G401.6 (cell line): ENCODE measurements around the gene PYGB.
"Not testable (repeated sequence)": the region's sequence is repeated elsewhere in the genome, so short reads cannot be mapped to it uniquely, and the experiment has no call there.

ENCODE experiments used
- FAIRE-seq: peaks from 2 replicates; lab custom pipeline; 2012; peaks lifted over from hg19 to GRCh38; lab: Jason Lieb, UNC

Gene PYGB

DNA sequence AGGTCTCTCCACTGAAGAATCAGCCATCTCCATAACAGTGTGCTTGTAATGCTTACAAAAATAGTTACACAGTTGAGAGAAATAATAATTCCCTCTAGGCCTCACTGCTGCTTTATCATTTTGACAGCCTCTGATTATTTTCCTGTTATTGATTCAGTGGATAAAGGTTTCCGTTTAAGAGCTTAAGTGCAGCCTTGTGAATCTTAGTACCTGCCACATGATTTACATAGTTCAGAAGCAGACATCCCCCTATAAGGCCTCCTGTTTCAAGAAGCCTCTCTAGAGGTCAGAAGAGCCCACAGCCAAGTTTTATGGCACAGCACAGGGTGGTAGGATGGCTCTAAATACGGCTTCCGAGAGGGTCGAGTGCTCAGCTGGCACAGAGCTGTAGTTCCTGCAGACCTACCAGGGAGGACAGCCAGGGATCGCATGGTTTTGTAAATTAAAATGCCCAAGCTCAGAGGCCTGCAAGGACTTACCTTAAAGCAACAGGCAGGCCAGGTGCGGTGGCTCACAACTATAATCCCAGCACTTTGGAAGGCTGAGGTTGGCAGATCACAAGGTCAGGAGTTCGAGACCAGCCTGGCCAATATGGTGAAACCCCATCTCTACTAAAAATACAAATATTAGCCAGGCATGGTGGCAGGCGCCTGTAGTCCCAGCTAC is 17.6 kb upstream of the PYGB start:
- FAIRE-seq, result no peak

- no peak for FAIRE-seq
Measured at GRCh38 chr20:25233016-25233772, 14.7 kb upstream of the PYGB start.

DNA sequence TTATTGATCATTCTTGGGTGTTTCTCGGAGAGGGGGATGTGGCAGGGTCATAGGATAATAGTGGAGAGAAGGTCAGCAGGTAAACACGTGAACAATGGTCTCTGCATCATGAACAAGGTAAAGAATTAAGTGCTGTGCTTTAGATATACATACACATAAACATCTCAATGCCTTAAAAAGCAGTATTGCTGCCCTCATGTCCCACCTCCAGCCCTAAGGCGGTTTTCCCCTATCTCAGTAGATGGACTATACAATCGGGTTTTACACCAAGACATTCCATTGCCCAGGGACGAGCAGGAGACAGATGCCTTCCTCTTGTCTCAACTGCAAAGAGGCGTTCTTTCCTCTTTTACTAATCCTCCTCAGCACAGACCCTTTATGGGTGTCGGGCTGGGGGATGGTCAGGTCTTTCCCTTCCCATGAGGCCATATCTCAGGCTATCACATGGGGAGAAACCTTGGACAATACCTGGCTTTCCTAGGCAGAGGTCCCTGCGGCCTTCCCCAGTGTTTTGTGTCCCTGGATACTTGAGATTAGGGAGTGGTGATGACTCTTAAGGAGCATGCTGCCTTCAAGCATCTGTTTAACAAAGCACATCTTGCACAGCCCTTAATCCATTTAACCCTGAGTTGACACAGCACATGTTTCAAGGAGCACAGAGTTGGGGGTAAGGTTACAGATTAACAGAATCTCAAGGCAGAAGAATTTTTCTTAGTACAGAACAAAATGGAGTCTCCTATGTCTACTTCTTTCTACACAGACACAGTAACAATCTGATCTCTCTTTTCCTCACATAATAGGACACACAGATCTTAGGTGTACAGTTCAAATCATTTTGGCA is 13.7 kb upstream of the PYGB start:
- FAIRE-seq, result not testable (repeated sequence)

DNA sequence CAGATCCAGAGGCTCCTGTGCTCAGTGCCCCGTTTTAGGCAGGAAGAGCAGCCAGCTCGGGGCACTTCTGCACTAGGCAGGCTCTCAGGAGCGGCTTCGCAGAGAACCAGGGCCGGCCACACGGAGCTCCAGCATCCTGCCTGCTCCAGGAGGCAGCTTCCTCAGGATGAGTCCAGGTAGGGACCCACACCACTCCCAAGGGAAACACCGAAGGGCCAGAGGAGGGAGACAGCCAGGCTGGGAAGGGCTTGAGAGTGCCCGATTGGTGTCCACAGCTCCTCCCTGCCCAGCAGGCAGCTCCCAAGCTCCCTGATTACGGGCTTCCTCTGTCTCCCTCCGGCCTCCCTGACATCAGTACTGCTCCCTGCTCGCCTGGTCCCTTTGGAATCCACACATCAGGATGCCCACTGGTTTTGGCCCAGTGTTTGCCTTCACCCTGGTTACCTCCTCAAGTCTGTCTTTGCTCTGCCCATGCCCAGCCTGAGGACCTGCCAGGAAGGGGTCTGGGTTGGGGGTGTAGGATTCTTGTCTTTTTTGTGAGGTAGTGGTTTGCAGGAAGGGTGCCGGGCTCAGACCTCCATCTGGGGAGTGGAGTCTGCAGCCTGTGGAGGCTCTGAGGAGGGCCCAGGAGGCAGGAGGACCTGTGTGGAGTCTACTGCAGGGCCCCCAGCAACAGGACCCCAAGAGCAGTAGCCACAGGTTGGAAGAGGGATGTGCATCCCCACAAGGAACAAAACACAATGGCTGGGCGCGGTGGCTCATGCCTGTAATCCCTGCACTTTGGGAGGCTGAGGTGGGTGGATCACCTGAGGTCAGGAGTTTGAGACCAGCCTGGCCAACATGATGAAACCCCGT is 11.2 kb upstream of the PYGB start:
- no peak for FAIRE-seq

GRCh38 chr20:25237610-25238318 is 10.1 kb upstream of the PYGB start:
- no peak for FAIRE-seq

- FAIRE-seq, result no peak
Measured at GRCh38 chr20:25238319-25239037, 9.4 kb upstream of the PYGB start.

DNA sequence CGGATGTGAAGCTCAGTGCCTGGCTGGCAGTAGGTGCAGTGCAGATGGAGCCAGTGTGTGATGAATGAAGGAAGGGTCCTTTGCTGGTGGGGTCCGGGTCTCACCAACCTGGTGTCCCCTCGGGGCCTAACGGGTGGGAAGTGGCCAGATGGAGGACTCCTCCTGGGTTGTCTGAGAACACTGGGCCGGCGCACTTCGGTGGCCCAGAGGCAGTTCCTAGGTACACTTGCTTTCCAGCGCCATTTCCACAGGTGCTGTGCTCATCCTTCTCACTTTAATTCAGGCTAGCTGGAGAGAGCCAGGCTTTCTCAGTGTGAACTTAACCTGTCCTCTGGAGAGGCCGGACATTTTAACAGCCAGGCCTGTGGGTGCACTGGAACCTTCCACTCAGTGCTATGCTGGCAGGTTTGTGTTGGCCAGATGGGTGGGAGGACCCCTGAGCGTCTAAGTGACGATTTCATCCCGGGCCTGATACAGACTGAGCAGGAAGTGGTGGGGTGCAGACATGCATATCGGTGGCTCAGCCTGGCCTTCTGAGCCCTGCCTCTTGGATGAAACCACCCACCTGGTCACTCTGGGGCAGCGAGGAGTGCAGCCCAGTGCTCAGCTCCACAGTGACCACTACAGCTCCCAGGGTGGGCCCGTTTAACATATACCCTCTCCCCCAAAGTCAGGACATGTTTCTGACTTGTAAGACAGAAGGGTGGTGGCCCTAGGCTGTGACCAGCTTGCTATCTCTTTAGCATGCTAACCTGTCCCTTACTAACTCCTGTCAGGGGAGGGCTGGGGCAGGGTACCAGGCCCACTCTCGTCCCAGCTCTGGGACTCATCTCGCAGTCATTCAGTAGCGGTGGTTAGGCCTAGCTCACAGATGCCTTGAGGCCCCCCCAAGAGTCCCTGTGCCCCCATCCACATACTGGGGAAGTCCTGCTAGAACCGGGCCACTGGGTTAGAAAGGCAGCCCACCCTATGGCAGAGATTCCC is 8.2 kb upstream of the PYGB start:
- FAIRE-seq, result no peak

- FAIRE-seq, result not testable (repeated sequence)
Measured at GRCh38 chr20:25240851-25241658, 6.8 kb upstream of the PYGB start.

DNA sequence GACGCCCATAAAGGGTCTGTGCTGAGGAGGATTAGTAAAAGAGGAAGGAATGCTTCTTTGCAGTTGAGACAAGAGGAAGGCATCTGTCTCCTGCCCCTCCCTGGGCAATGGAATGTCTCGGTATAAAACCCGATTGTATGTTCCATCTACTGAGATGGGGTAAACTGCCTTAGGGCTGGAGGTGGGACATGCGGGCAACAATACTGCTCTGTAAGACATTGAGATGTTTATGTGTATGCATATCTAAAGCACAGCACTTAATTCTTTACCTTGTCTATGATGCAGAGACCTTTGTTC is 6.3 kb upstream of the PYGB start:
- FAIRE-seq, result not testable (repeated sequence)

DNA sequence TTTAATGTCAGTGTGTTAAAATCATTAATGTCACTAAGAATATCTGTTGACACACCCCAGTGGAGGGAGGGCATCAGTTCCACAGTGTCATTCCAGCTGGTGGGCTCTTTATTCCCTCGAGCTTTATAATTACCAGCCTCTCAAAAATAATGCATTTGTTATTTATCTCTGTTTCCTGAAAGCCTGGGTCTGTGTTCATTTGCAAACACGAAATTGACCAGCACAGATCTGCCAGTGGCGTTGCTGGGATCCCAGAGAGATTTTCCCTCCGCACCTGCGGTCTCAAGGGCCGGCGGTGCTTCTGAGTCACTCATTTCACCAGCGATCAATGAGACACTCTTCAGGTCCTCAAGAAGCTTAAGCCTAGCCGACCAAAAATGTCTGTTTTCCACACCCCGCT is 5.7 kb upstream of the PYGB start:
- FAIRE-seq, result no peak

DNA sequence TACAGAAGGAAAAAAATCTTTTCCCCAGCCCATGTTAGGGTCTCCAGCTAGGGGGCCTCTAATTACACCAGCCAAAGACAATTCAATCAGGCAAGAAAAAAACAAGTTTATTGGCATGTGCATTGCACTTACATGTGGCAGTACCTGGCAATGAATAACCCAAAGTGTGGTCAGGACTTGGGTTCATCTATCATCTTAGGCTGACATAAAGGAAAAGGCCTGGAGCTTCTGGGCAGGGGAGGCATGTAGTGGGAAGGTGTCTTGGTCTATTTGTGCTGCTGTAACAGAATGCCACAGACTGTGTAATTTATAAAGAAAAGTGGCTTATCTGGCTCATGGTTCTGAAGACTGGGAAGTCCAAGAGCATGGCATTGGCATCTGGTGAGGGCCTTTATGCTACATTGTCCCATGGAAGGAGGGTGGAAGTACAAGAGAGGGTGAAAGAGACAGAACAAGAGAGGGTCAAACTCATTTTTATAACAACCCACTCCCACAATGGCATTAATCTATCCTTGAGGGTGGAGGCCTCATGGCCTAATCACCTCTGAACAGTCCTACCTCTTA is 4.4 kb upstream of the PYGB start:
- FAIRE-seq, result no peak

DNA sequence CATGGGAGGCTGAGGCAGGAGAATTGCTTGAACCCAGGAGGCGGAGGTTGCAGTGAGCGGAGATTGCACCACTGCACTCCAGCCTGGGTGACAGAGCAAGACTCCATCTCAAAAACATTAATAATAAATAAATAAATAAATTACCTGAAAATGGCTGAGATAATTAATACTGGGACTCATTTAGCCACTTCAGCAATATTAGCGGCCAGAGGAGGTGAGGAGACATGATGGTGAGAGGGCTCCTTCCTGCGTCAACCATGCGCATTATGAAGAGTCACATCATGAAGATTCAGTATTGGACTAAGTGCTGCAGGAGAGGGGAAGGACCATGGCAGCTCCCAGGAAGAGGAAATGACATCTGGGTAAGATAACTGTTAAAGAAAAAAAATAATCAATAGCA is 2.9 kb upstream of the PYGB start:
- FAIRE-seq, result no peak

DNA sequence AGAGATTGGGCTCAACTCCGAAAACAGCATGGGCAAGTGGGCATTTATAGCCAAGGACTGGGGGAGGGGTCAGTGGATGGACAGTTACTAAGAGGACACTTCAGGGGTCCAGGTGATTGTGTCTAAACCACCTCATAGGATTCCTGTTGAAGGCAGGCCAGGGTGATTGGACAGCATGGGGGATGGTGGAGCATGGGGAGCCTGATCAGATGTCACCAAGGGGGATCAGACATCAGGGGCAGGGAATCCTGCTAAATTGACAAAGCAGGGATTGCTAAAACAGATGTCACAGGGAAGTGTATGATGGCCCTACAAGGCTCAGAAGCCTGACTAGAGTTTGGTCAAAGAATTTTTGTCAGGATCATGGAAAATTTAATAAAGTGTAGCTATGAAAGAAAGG is 2.4 kb upstream of the PYGB start:
- no peak for FAIRE-seq

DNA sequence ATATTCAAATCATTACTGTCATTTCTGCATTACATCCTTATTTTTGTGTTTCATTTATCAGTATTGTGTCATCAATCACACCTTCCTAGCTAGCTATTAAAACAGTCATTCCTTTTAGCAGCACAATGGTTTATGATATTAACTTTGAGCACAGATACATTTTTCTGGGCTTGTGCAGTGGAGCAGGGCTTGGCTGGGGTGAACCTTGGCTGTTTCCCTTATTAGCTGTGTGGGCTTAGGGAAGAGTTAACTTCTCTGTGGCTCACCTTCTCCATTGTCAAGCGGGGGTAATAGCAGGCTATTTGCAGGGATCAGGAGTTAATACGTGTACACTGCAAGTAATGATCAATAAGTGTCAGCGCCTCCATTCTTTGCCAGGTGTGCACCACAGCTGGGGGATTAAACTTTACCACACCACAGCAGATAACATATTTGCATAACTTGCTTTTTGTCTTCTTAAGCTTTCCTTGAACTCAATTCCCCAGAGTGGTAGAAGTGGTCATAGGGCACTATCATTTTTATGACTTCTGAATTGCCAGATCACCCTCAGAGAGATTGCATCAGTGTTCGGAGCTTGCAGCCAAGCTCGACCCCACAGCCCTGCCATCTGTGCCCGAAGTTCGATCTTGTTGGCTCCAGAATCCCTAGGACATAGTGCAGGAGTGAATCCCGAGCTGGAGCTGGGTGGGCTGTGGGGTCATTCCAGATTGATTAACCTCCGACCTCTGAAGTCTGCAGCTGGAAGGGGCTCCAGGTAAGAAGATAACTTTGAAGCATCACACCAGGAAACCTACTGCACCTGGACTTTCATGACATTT is 1.5 kb upstream of the PYGB start:
- no peak for FAIRE-seq

DNA sequence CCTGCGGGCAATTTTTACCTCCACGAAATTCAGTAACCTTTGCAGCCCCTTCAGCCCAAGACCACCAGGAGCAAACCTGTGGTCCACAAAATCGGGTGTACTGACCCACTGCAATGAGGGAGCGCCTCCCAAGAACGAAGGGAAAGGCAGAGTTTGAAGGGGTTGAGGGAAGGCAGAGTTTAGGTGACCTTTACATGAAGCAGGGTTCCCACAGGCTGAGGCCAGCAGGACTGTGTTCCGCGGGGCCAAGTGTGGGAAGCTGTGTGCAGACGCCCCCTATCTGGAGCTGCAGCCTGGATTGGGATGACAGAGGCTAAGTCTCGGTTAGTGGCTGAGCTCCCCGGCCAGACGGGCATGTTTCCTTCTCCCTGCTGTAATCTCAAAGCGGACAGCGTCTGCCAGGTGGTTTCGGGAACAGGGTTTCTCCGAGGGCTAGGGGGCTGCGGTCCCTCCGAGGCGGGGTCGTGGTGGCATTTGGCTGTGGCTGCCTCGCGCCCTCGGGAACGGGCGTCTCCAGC is 826 bp upstream of the PYGB start:
- no peak for FAIRE-seq

DNA sequence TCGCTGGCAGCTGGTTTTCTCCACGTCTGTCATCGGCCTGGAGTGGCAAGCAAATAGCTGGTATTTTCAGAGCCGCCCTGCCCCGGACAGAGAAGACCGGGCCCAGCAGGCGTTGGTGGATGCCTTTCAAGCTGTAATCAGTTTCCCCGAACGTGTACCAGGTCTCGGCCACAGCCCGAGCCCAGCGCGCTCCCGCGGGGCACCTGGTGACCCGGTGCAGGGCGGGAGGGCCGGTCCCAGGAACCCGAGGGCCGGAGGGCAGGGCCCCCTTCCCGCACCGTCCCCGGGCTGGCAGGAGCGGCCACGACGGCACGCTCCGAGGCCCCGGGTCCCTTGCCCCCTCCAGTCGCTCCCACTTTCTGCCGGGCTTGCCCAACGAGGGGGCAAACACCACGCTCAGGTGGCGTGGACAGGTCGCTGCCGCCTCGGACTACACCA is 348 bp upstream of the PYGB start:
- FAIRE-seq, result no peak

DNA sequence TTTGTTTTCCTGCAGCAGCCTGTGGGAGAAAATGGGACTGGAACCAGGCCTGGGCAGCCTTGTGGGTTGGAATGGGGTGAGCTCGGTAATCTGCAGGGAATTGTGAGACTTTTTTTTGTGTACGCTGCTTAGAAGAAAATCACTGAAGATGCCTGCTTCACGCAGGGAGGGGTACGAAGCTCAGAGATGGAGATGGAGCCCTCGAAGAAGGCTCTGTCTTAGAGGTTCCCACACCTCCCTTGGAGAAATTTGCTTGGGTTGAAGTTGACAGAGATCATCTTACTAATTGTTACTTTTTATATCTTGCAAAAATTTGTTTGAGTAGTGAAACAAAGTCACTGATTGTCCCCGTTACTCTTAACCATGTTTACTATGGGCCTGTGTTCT is 894 bp downstream of the PYGB start:
- no peak for FAIRE-seq
